ENCODE measurements around the gene C21orf58.

The C21orf58 gene

GRCh38 chr21:46352164-46352515 lies 28.5 kb upstream of the C21orf58 start:
- DNase-seq, result no peak

GRCh38 chr21:46351476-46352163 lies 27.9 kb upstream of the C21orf58 start:
- no peak for DNase-seq

GRCh38 chr21:46350981-46351380 lies 27.3 kb upstream of the C21orf58 start:
- no peak for DNase-seq

- no peak for DNase-seq
Observed at GRCh38 chr21:46350571-46350970, 26.9 kb upstream of the C21orf58 start.

- DNase-seq, result no peak
Observed at GRCh38 chr21:46349134-46349760, 25.6 kb upstream of the C21orf58 start.

DNA sequence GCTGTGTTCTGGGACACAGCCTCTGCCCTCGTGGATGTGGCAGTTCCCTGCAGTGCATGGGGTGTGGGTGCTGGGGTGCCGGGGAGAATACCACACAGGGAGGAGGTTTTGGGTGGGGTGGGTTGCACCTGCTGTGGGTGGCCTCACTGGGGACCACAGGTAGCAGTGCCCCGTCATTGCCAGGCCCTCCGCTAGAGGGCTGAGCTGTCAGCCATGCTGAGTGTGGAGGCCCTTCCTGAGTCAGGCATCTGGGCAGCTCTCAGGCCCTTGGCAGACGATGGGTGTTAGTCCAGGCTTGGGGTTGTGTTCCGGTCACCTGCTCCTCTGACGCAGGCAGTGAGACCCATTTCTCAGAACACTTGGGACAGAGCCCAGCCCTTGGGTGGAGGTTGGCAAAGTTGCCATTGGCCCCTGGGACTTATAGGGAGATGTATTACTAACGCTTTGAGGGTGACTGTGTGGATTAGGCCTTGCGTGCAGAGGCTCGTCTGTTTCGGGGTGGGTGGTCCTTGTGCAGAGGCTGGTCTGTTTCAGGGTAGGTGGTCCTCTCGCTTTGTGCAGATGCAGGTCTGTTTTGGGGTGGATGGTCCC lies 24.2 kb upstream of the C21orf58 start:
- DNase-seq, result no peak

DNA sequence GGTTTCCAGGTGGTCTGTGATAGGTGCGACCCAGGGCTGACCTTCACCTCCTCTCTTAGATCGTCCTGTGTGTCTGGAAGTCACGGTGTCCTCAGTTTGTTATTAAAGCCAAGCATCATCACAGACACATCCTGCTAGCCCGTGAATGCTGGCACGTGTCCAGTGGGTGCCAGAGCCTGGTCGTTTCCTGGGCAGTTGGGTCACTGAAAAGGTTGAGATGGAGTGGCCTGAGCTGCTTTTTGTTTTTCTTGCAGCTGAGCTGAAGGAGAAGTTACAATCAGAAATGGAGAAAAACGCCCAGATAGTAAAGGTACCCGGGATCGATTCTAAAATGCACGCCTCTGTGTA lies 23.5 kb upstream of the C21orf58 start:
- no peak for DNase-seq

GRCh38 chr21:46346296-46347202 lies 22.9 kb upstream of the C21orf58 start:
- DNase-seq, result no peak

GRCh38 chr21:46345861-46346260 lies 22.2 kb upstream of the C21orf58 start:
- no peak for DNase-seq

DNA sequence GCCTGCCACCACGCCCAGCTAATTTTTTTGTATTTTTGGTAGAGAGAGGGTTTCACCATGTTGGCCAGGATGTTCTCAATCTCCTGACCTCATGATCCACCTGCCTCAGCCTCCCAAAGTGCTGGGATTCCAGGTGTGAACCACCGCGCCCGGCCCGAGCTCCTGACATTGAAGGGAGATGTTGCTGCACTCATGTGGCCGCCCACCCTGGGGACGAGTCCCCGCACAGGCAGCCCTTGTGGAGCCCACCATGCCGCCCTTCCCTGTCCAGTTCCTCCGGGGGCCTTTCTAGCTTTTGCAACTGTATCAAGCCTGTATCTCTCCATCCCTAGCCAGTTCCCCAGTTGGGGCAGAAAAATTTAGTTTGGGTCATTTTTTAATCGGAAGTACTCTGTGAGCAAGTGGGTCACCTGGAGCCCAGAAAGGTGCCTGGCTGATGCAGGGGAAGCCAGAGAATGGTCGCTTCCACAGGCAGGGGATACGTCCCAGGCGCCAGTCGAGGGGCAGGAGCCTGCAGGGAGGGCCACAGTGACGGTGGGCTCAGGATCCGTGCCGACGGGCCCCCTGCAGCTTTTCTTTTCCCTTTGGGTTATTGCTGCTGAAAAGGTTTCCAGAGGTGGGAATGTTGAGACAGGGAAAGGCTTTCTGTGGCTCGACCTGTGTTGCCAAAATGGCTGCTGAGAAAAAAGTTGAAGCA lies 20.7 kb upstream of the C21orf58 start:
- no peak for DNase-seq

DNA sequence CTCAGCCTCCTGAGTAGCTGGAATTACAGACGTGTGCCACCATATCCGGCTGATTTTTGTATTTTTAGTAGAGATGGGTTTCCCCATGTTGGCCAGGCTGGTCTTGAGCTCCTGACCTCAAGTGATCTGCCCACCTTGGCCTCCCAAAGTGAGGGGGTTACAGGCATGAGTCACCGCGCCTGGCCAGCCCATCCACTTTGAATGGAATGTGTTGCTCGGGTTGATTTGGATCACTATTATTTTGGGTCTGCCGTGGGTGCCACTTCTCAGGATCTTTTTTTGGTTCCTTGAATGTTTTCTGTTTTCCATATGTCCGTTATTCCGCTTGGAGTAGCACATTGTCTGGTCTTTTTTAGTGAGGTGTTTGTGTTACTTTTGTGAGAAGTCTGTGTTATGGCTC lies 17.3 kb upstream of the C21orf58 start:
- no peak for DNase-seq

GRCh38 chr21:46336603-46337002 lies 12.9 kb upstream of the C21orf58 start:
- DNase-seq, result no peak

DNA sequence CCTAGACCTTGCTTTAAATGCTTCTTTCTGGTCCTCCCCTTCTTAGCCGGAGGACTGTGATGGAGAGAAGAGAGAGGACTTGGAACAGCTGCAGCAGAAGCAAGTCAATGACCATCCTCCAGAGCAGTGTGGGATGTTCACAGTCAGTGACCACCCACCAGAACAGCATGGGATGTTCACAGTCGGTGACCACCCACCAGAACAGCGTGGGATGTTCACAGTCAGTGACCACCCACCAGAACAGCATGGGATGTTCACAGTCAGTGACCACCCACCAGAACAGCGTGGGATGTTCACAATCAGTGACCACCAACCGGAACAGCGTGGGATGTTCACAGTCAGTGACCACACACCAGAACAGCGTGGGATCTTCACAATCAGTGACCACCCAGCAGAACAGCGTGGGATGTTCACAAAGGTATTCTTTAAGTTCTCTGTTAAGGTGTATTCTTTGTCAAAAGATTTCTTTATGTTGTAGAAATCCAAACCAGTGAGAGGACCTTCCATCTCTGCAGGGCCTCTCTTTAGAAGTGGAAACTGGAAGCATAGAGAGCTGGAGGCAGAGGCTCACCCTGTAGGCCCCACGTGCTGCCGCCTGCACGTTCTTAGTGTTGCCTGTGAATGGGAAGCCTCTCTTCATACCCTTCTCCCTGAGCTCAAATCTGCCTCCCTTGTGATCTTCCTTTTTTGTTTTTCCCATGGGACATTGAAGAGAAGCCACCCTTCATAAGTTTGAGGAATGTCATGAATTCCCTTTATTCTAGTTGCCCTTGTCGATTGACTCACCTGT lies 10.9 kb upstream of the C21orf58 start:
- DNase-seq, result no peak

GRCh38 chr21:46329796-46330195 lies 6.1 kb upstream of the C21orf58 start:
- no peak for DNase-seq

DNA sequence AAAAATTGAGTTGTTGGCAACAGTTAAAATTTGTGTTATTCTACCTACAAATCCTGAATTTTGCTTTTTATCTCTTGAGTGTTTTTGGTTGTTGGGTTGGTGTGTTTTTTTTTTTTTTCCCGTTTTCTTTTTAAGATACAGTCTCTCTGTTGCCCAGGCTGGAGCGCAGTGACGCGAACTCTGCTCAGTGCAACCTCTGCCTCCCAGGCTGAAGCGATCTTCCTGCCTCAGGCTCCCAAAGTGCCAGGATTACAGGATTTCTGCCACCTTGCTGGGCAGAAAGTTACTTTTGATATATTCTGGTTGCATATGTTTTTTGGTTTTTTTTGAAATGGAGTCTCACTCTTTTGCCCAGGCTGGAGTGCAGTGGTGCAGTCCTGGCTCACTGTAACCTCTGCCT lies 4.5 kb upstream of the C21orf58 start:
- no peak for DNase-seq

DNA sequence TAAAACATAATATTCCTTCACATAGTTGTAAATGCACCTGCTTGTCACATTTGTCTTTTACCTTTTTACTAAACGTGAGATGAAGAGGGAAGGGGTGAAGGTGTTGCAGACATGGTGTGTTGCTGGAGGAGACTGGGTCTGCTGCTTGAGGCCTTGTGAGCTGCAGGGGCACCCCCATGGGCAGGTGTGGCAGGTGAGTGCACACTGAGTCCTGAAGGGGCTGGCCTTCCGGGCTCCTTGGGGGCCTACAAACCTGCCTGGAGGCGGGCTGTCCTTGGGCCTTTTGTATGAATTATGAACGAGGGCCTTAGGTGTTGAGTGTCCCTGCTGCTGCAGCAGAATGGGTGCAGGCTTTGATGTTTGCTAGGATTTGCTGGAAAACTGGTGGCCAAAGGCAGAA lies 4.0 kb upstream of the C21orf58 start:
- DNase-seq, result no peak

DNA sequence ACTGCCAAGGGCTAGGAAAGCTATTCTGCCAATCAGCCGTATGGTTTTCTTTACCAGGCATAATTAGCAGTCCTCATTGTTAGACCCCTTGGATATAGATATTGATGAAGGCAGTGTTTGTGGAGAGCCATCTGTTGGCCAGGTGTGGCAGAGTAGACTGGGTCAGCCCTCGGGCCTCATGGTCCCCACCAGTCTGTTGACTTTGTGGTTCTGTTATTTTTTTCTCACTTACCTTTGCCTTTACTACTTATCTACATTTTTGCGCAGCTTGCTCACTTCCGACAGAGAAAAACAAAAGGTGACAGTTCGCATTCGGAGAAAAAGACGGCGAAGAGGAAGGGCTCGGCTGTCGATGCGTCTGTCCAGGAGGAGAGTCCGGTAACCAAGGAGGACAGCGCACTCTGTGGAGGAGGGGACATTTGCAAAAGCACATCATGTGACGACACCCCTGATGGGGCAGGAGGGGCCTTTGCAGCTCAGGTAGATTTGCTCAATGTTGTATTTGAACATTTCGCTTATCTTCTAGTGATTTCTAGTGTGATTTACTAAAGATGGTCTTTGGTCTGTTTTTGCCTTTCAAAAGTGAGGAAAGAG lies 2.5 kb upstream of the C21orf58 start:
- DNase-seq, result no peak

DNA sequence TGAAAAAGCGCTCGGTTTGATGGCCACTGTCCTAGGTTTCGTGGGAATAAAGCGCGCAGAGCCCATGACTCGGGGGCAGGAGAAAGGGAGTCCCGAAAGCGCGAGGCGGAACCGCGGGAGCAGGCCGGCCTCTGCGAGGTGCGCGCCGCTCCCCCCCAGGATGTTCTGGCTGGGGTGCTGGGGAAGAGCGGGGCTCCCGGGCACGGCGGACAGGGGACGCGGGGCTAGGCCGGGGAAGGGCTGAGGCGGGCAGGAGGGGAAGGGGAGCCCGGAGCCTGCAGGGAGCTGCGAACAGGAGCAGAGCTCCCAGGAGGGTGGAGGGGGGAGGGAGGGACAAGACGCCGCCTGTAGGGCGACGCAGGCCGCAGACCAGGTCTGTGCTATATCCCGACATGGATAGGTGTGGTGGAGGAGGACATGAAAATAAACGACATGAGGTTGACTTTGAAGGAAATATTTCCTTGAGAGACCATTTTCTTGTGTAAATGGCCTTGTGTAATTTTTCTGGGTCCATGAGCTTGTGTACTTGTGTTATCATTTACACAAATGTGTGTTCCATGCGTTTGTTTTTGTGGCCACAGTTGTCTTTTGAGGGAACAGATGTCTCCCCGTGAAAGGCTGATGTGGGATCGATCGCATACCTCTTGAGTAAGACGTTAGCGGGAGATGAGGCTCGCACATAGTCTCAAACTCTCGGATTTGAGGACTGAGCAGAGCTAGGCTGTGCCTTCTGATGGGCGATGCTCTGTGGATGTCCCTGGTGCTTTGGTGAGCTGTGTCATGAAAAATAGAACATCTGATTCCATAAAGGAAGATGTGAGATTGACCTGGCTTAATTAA lies 1.6 kb upstream of the C21orf58 start:
- peak; percentile 50 for DNase-seq

DNA sequence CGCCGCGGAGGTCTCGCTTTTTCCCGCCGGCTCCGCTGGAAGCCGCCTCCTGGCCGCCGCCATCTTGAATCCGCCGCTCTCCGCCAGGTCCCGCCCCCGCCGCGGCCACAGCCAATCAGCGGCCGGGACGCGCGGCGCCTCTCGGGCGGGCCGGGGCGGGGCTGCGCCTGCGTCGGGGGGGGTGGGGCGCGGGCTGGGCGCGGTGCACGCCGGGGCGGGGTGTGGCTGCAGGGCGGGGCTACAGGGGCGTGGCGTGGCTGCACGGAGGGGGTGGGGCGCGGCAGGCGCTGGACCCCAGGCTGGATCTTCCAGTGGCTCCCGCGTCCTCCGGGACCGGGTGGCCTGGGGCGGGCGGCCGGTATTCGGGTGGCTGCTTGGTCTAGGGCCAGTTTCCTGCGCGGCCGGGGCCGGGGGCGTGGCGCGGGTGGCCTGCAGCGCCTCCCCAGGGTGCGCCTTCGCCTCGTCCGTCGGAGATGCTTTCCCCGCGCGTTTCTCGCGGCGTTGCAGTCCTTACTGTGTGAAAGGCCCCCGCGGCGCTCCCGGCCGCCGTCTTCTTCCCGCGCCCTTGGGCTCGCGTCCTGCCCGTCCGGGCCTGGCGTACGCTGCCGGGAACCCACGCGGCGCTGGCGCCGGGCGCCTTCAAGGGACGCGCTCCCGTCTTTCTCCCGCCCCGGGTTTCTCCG lies 861 bp upstream of the C21orf58 start:
- peak; percentile 90 for DNase-seq

DNA sequence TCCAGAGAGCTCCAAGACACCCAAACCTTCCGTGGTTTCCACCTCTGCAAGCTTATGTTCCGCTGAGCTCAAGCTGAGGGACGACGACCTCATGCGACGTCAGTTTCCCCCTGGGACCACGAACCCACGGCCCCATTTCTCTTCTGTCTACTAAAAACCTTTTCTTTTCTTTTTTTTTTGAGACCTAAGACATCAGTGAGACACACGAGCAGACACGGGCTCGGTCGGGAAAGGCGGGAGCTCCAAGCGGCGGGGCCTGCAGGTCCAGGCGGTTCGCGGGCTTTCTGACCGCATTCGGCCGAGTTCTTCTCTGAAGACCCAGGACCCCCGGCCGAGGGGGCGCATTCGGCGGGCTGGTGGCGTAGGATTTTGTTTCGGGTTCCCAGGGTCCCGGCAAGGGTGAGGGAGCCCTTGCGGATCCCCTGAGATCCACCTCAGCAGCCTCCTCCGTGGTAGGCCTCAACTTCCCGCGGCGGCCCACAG lies 402 bp downstream of the C21orf58 start:
- DNase-seq, result no peak
